ENCODE data around the gene FGF2.
A peak's percentile ranks its signal among the peaks of the same experiment; 100 is the strongest.
"Not testable (repeated sequence)": the region's sequence is repeated elsewhere in the genome, so short reads cannot be mapped to it uniquely, and the experiment has no call there.

Gene FGF2

DNA sequence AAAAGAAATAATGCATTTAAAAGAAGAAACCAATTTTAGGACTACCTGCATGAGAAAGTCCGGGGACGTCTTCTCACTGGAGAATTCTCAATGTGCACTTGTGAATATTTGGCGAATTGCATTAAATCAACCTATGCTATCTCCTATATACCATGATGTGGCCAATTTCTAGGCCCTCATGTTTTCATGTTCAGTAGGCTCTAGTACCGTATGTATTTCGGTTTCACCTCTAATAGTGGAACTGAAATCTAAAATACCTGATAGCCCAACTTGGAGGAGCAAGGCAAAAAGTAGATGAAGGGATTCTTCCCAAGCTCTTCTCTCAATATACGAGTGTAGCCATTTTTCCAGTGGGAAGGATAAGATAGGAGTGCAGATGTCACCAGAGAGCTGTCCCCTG lies 11.4 kb upstream of the FGF2 start:
- DNase-seq = no peak

DNA sequence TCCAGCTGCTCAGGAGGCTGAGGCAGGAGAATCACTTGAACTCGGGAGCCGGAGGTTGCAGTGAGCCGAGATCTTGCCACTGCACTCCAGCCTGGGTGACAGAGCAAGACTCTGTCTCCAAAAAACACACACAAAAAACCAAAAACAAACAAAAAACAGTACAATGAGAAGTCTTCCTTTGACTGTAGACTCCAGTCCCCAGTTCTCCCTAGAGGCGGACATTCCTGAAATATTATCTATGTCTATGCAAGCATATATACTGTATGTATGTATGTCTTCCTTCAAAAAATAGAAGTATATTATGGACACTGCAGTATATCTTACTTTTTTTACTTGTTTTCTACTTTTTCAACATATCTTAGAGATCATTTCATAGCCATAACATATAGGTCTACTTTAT lies 10.2 kb upstream of the FGF2 start:
- DNase-seq = no peak

DNA sequence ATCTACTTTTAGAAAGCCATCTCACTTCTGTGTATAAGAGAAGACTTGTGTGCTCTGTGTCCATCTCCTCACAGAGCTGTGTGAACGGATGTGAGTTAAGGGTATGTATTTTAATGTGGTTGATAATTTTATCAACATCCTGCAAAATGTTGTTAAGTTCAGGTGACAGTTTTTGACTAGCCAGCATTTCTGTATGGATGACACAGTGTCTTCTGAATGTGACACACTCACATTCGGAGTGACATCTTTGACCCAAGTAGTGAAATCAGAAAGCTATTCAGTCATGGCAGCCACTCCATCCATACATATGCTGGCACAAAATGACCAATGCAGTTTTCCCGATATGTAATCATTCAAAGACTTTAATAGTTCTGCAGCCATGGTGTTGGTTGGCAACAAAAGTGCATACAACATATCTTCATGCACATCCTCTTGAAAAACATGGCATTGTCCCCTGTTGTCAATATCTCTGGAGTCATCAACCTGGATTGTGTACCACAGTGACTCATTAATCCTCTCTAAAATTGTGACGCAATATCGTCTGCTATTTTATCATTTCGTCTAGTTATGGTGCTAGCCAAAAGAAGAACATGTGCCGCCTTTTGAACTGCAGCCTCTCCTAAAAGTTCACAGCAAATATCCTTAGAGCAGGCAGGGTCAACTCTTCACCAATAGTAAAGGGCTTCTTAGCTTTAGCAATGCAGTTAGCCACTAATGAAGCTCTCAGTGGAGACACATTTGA lies 6.8 kb upstream of the FGF2 start:
- DNase-seq = no peak

DNA sequence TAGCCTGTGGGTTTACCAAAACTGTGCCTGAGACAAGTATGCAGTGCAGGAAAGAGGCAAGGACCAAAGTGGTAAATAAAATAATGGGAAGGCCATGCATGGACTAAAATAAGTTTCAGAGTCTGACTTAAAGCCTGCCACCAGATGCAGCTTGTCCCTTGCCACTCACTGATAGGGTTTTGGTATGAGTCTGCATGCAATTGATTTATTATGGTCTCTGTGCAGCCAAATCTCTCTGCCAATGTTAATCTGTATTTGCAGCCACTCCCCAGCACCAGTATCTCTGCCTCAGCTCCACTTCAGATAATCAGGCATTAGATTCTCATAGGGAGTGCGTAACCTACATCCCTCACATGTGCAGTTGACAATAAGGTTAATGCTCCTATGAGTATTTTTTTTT lies 5.5 kb upstream of the FGF2 start:
- no peak for DNase-seq

DNA sequence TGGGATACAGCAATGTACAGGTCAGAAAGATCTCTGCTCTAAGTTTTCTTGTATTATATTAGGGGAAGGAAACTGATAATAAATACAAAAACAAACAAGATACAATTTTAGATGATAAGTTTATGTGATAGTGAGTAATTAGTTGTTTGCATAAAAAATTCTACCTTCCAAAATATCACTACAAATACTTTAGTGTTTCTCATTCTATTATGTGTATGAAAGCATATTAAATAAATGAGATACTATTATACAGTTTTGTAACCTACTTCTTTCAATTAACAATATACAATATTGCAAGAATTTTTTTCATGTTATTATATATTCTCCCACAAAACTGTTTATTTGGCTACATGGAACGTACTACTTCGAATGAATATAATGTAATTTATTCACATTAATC lies 4.2 kb upstream of the FGF2 start:
- DNase-seq = no peak

DNA sequence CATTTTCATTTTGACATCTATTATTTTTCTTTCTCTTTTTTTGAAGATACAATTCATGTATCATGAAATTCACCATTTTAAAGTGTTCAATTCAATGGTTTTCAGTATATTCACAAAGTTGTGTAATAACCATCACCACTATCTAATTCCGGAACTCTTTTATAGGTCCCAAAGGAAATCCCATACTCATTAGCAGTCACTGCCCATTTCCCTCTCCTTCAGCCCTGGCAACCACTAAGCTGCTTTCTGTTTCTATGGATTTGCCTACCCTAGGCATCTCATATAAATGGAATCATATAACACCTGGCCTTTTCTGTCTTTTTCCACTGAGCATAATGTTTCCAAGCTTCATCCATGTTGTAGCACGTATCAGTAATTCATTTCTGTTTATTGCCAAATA lies 3.2 kb upstream of the FGF2 start:
- DNase-seq = no peak

DNA sequence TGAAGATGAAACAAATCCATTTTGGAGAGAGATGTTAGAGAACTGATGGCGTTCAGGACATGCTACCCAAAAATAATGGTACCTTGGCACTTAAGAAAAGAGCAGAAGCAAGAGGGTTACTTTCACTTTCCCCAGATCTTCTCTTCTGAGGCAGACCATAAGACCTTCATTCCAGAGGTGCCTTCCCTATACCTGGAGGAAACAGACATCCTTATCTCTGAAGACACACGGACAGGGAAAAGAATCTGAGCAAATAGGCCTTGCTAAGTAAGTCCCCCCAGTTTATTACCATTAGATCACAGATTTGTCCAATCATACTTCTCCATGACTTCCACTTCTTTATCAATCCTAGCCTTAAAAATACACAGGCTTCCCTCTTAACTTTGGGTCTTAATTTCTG lies 2.0 kb upstream of the FGF2 start:
- DNase-seq = no peak

DNA sequence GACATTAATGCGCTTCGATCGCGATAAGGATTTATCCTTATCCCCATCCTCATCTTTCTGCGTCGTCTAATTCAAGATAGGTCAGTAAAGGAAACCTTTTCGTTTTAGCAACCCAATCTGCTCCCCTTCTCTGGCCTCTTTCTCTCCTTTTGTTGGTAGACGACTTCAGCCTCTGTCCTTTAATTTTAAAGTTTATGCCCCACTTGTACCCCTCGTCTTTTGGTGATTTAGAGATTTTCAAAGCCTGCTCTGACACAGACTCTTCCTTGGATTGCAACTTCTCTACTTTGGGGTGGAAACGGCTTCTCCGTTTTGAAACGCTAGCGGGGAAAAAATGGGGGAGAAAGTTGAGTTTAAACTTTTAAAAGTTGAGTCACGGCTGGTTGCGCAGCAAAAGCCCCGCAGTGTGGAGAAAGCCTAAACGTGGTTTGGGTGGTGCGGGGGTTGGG lies 528 bp upstream of the FGF2 start:
- DNase-seq = no peak

DNA sequence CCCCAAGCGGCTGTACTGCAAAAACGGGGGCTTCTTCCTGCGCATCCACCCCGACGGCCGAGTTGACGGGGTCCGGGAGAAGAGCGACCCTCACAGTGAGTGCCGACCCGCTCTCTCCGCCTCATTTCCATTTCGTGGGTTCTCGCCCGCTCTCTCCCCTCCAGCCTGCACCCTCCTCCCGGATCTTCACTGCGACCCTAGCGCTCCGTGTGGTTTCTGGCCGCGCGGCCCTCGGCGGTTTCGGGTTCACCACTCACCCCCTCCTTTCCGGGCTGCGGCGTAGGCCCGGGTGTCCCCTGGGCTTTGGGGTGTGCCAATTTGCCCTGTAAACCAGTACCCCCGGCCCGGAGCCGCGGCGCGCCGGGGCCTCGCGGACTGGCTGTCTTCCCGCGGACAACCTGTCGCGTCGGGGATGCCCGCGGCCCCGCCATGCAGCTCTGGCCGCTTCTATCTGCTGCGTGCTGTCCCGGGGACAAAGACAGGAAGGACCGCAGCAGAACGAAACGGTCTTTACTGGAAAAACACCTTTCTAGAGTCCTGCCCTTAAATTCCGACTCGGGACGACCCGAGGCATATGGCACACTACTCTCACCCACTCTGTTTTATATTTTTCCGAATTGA lies 737 bp downstream of the FGF2 start:
- DNase-seq = peak; percentile 15

DNA sequence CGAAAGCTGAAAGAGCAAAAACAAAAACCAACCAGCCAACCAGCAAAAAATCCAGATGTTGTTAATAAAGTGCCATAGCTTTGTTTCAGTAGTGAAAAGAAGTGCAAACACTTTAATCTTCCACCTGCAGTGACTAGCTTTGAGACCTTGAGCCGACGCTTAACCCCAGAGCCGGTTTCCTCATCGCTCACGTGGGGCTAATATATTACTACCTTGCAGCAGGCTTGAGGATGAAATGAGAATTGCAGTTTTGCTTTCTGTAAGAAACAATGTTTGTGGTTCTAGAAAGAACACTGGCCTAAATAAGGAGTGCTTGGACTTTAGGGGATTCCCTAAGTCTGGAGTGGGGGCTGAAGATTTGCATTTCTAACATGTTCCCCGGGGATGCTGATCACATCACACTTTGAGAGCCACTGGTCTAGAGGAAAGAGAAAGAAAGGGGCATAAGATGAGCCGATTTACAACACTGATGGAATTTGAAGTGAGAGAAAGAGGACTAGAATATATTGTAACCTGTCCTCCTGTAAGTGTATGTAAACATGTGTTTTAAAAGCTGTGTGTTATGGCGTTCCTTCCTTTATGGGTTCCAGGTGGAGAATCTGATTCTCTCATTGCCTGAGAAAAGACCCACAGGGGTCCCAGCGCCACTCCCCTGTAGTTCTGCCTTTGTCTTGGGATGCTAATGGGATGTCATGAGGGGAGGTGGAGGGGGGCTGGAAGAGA lies 1.4 kb downstream of the FGF2 start:
- peak; percentile 48 for DNase-seq

DNA sequence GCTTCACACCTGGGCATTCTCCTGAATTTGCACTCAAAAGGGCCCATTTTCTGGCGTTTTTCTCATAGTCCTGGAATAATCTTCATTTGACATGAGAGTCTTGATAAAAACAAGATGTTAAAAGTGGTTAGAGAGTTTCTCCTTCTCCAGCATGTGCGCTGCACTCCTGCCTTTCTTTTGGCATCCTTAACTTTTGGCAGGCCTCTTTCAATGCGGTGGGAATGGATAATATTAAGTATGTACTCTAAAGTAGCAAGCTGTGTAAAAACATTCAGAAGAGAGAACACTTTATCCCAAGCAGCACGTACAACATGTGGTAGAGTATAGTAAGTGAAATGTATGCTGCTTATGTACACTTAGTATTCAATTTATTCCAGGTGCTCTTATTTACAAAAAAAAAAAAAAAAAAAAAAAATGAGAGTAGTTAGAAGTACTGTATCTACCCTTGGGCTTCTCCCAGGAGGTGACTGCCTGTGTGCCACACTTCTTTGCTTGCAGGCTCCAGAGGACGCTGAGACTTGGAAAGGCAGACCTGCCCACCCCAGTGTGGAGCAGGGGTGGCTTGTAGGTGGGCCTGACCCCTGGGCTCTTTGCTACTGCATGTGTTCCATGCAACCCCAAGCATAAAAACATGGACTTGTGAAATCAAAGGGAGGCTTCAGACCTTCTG lies 3.9 kb downstream of the FGF2 start:
- no peak for DNase-seq

DNA sequence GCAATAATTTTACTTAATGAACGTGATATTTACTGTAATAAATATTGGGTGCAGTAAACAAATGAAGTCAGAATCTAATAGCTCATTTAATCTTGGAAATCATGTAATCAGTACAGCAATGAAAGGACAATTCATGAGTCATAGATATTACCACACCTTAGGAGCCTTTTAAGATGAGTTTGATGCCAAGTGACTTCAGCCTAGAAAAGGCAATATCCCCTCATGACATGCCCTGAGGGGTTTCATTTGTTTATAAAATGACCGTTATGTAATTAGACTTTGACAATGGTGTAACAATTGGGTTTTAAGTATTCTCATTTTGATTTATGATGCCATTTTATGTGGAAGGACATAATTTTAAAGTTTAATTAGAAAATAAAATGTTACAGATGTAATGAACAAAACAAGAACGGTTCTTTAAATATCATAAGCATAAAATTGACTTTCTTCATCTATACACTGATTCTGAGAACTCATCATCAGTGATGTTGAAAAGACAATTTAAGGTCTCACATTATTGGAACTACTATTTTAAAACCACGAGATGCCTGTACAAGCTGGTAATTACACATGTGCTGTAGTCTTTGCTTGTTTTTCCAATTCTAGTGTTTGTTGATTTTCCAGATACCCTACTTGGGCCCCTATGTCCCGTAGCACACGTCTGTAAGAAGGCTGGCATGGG lies 5.0 kb downstream of the FGF2 start:
- DNase-seq = no peak

DNA sequence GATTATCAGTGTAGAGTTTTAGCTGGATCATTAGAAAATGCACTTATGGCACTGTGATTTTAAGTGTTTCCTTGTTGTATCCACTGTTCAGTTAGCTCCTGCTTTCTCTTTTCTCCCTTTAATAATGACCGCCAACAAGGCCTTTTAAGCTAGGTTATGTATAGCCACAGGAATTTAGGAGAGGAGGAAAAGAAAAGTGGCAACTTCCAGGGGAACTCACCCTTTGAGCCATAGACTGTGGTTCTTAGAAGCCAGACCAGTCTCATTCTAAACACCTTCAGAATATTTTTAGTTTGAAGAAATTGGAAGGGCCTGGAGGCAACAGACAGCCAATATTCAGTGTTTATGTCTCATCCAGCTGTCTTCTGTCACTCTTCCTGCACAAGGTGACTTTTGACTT lies 6.1 kb downstream of the FGF2 start:
- DNase-seq = no peak

DNA sequence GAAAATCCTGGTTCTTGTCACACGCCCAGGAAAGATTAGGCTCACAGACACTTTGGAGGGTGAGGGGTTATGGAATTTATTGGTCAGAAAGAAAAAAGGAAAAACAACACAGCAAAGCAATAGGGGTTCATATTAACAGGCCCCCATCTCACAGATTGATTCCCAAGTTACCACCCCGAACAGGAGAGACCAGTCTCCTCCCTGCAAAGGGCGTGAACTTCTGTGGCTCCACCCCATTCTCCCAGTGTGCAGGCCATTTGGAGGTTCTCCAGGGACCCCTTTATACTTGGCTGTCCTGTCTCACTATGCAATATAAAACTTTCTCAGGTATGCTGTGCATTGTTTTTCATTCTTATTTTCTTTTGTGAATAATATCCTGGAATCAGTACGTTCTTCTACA lies 7.4 kb downstream of the FGF2 start:
- no peak for DNase-seq

DNA sequence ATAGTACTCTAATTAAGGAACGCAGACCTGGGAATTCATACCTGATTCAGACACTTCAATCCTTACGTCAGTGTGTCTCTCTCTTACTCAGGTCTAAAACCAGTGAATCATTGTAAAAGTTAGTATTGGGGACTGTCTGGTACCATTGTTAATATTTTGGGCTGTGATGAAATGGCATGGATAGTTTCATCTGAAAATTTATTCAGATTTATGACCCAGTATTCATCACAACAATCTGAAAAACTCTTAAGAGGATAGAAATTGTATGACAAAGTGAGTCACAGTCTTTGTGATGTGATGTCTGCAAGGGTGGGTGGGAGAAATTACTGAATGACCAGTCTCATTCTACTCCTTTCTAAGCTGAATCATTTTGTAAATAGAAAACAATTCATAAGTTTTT lies 10.3 kb downstream of the FGF2 start:
- DNase-seq = no peak

DNA sequence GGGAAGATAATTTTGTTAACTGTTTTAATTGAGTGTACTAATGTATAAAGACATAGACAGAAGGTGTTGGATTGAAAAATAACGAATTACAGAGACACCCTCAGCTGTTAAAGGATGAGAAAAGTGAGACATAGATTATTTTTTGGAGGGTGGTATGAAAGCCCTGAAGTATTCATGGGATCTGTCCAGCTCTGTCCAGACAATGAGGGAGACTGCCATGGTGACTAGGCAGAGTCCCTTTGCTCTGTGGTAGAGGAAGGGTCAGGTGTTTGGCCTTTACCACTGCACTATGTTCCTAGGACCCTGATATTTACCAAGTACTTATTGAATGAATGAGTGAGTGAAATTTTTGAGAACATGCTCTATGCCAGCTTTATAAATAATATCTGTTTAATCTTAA lies 11.4 kb downstream of the FGF2 start:
- no peak for DNase-seq

DNA sequence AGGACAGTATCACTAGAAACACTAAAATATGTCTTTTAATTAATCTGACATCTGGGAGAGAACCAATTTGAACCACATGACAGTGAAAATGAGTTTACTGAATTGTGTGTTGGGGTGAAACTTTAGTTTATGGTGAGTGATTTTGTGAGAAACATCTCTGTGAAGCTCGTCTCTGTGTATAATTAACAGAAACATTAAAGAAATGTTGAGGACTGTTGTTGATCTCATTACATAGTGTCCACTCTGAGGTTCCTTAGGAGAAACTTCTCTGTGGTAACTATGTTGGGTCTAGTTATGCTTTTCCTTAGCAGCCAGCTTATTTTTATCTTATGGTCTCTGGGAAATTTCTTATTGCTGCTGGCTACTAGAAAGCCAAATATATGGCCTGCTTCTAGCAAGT lies 15.8 kb downstream of the FGF2 start:
- no peak for DNase-seq

DNA sequence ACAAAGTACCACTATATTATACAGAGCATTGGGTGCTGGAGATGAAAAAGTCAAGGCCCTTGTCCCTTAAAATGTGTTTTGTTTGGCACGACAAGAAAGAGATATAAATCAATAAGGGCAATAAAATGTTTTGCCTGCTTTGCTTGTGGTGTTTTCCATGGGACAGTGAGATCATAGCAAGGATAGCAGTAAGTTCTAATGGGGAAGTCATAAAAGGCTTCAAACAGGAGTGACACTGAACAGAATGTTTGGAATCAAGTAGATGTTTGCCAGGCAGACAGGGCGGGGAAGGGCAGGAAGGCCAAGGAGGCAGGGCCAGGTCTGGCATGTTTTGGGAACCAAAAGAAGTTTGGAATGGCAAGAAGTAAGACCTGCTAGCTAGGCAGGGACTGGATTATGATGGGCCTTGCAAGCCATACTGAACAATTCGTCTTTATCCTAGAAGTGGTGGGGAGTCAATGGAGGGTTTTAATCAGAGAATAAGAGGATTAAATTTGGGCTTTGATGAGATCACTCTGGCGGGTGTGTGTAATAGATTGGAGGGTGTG lies 16.4 kb downstream of the FGF2 start:
- no peak for DNase-seq

DNA sequence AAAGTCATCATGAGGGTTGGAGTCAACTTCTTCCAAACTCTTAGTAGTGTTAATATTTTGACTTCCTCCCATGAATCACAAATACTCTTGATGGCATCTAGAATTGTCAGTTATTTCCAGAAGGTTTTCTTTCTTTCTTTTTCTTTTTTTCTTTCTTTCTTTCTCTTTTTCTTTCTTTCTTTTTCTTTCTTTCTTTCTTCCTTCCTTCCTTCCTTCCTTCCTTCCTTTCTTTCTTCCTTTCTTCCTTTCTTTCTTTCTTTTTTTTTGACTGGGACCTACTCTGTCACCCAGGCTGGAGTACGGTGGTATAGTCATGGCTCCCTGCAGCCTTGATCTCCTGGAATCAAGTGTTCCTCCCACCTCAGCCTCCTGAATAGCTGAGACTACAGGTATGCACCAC lies 17.8 kb downstream of the FGF2 start:
- DNase-seq = not testable (repeated sequence)

DNA sequence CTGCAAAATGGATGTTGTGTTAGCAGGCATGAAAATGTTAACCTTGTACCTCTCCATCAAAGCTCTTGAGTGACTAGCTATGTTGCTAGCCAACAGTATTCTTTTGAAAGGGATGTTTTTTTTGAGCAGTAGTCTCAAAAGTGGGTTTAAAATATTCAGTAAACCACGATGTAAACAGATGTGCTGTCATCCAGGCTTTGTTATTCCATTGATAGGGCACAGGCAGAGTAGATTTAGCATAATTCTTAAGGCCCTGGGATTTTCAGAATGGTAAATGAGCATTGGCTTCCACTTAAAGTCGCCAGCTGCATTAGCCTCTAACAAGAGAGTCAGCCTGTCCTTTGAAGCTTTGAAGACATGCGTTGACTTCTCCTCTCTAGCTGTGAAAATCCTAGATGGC lies 18.4 kb downstream of the FGF2 start:
- no peak for DNase-seq

DNA sequence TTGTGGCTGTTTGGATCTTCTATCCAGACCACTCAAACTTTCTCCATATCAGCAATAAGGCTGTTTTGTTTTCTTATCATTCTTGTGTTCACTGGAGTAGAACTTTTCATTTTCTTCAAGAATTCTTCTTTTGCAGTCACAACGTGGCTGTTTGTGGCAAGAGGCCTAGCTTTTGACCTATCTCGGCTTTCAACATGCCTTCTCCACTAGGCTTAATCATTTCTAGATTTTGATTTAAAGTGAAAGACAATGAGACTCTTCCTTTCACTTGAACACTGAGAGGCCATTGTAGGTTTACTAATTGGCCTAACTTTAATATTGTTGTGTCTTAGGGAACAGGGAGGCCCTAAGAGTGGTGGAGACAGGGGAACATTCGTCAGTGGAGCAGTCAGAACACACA lies 19.1 kb downstream of the FGF2 start:
- DNase-seq = no peak

DNA sequence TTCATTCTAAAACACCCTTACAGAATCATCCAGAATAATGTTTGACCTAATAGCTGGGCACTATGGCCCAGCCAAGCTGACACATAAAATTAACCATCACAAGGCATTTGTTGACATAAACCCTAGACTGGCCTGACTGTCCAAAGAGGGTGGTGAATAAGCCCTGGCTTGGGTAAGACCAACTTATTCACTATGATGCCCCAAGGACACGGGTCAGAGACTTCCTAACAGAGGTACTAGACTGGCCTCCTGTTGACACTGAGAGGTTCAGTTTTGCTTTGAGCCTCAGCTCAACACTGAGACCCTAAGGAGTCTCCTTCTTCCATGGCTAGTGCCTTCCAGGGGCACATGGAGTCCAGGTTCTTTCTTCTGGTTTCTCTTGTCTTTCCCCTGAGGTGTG lies 21.3 kb downstream of the FGF2 start:
- DNase-seq = no peak

DNA sequence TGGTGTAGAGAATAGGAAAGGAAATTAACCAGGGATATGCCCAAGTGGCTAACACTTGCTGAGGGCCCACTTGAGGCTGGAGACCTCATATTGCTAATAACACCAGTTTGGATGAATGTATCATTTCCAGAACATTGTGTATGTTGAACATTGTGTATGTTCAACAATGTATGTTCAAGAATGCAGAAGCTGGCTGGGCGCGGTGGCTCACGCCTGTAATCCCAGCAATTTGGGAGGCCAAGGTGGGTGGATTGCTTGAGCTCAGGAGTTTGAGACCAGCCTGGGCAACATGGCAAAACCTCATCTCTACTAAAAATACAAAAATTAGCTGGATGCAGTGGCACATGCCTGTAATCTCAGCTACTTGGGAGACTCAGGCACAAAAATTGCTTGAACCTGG lies 23.2 kb downstream of the FGF2 start:
- DNase-seq = not testable (repeated sequence)
